ENCODE results near the gene TBCC.

DNA sequence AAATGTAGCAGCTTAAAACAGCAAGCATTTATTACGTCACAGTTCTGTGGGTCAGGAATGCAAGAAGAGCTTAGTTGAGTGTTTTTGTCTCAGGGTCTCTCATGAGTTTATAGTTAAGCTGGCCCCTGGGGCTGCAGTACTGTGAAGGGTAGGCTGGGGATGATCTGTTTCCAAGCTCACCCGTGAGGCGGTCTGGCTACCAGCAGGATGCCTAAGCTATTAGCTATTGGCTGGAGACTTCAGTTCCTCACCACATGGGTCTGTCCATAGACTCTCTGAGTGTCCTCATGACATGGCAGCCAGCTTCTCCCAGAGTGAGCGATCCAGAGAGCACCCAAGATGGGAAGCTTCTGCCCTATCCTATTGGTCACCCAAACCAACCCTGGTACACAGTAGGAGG lies 23.1 kb upstream of the TBCC start:
- no peak for TF ChIP-seq POLR2AphosphoS5 (IDR thresholded peaks at IDR 0.05; ENCODE audit: low read depth, low read length)
- TF ChIP-seq, protein P1, sequence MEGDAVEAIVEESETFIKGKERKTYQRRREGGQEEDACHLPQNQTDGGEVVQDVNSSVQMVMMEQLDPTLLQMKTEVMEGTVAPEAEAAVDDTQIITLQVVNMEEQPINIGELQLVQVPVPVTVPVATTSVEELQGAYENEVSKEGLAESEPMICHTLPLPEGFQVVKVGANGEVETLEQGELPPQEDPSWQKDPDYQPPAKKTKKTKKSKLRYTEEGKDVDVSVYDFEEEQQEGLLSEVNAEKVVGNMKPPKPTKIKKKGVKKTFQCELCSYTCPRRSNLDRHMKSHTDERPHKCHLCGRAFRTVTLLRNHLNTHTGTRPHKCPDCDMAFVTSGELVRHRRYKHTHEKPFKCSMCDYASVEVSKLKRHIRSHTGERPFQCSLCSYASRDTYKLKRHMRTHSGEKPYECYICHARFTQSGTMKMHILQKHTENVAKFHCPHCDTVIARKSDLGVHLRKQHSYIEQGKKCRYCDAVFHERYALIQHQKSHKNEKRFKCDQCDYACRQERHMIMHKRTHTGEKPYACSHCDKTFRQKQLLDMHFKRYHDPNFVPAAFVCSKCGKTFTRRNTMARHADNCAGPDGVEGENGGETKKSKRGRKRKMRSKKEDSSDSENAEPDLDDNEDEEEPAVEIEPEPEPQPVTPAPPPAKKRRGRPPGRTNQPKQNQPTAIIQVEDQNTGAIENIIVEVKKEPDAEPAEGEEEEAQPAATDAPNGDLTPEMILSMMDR (IDR thresholded peaks at IDR 0.05; ENCODE audit: control extremely low read depth in 1 of 3, insufficient read depth in 1 of 3, low read depth in 1 of 3, low read length in 3 of 3) = no peak
- TF ChIP-seq RXRA (IDR thresholded peaks at IDR 0.05; ENCODE audit: insufficient read depth, low read depth, low read length) = no peak
- no peak for TF ChIP-seq SIN3A (conservative IDR thresholded peaks at IDR 0.05 in 1 of 2, IDR thresholded peaks at IDR 0.05 in 1 of 2; ENCODE audit: low read depth in 1 of 2, low read length in 2 of 2)
- no peak for TF ChIP-seq MAFK (IDR thresholded peaks at IDR 0.05; ENCODE audit: low read depth, low read length)
- no peak for TF ChIP-seq KDM4A (IDR thresholded peaks at IDR 0.05; ENCODE audit: low read depth, low read length, severe bottlenecking)
- TF ChIP-seq, protein P2, sequence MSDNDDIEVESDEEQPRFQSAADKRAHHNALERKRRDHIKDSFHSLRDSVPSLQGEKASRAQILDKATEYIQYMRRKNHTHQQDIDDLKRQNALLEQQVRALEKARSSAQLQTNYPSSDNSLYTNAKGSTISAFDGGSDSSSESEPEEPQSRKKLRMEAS (IDR thresholded peaks at IDR 0.05) = no peak
- no peak for TF ChIP-seq POLR2A (IDR thresholded peaks at IDR 0.05; ENCODE audit: control extremely low read depth in 1 of 2, low read depth in 2 of 2, low read length in 2 of 2)
- TF ChIP-seq EZH2 (IDR thresholded peaks at IDR 0.05; ENCODE audit: low read depth, low read length, severe bottlenecking) = no peak
- TF ChIP-seq TAF1 (IDR thresholded peaks at IDR 0.05; ENCODE audit: low read depth, low read length) = no peak
- no peak for TF ChIP-seq CBX8 (IDR thresholded peaks at IDR 0.05; ENCODE audit: borderline replicate concordance, low read depth, low read length)
- TF ChIP-seq, protein P3, sequence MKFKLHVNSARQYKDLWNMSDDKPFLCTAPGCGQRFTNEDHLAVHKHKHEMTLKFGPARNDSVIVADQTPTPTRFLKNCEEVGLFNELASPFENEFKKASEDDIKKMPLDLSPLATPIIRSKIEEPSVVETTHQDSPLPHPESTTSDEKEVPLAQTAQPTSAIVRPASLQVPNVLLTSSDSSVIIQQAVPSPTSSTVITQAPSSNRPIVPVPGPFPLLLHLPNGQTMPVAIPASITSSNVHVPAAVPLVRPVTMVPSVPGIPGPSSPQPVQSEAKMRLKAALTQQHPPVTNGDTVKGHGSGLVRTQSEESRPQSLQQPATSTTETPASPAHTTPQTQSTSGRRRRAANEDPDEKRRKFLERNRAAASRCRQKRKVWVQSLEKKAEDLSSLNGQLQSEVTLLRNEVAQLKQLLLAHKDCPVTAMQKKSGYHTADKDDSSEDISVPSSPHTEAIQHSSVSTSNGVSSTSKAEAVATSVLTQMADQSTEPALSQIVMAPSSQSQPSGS (IDR thresholded peaks at IDR 0.05; ENCODE audit: low read length) = no peak
- no peak for TF ChIP-seq RAD21 (IDR thresholded peaks at IDR 0.05 in 1 of 2, conservative IDR thresholded peaks at IDR 0.05 in 1 of 2; ENCODE audit: low read depth in 2 of 2, low read length in 2 of 2)
